GM19395 (cell line): ENCODE data around the gene ANKRD6.

ENCODE experiments used
- ATAC-seq: cut with Tn5 transposase; IDR thresholded peaks from one replicate; pipeline ENCODE4 v1.9.1; 2021; ENCODE audit warnings: mild to moderate bottlenecking, moderate library complexity; ENCODE audit not compliant: unreplicated experiment

The ANKRD6 gene

GRCh38 chr6:89464295-89464694 lies 31.3 kb downstream of the ANKRD6 start:
- no peak for ATAC-seq

DNA sequence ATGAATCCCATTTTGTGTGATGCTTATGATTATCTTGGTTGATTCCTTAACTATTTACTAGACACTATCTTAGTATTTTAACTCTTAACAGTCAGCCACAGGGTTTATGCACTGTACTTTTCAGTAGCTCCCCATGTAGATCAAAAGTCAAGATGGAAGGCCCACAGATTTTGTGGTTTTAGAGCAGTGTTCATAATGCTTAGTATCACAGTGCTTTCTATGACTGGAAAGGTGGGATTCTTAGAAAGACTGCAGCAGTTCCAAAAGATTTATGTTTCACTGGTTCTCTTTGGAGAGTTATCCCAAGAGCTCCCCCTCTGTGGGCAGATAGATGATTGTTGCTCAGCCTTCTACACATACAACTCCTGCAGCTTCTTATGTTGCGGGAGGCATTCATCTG lies 34.5 kb downstream of the ANKRD6 start:
- no peak for ATAC-seq

GRCh38 chr6:89468998-89469397 lies 36.0 kb downstream of the ANKRD6 start:
- ATAC-seq, result no peak

DNA sequence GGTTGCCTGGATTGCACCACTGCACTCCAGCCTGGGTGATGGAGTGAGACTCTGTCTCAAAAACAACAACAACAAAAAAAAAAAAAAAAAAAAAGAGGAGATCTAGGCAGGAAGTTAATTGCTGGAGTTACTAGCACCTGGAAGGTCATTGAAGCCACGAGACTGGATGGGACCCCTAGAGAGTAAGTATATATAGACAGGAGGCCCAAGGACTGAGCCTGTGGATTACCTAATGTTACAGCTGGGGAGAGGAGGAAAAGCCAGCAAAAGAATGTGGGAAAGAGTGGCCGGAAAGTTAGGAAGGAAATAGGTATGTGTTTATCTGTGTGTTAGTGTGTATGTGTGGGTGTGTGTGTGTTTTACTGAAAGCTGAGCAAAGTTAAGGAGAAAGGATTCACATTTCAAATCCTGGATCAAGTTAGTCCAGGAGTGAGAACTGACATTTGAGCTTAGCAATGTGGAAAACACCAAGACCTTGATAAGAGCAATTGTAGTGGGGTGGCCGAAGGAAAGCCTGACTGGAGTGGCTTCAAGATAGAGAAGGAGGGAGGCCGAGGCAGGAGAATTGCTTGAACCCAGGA lies 38.4 kb downstream of the ANKRD6 start:
- ATAC-seq, result no peak

GRCh38 chr6:89475101-89475500 lies 42.1 kb downstream of the ANKRD6 start:
- no peak for ATAC-seq

DNA sequence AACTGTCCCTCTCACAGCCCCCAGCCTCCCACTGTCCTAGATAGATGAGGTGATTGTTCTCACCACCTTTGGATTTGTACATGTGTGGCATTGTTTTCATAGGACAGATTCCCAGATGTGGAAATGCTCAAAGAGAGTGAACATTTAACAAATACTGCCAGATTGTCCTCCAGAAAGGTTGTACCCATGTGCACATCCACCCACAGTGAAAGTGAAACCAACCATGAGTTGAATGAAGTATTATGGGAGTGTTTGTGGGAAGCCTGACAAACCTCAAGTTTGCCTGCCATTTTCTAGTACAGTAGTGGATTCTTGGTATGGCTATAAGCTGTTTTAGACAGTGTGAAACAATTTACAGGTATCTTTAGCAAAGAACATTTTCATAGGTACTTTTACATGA lies 42.7 kb downstream of the ANKRD6 start:
- ATAC-seq, result peak; percentile 65

GRCh38 chr6:89479897-89480296 lies 46.9 kb downstream of the ANKRD6 start:
- no peak for ATAC-seq

GRCh38 chr6:89481695-89482094 lies 48.7 kb downstream of the ANKRD6 start:
- ATAC-seq, result no peak

GRCh38 chr6:89482126-89482525 lies 49.2 kb downstream of the ANKRD6 start:
- ATAC-seq, result no peak

DNA sequence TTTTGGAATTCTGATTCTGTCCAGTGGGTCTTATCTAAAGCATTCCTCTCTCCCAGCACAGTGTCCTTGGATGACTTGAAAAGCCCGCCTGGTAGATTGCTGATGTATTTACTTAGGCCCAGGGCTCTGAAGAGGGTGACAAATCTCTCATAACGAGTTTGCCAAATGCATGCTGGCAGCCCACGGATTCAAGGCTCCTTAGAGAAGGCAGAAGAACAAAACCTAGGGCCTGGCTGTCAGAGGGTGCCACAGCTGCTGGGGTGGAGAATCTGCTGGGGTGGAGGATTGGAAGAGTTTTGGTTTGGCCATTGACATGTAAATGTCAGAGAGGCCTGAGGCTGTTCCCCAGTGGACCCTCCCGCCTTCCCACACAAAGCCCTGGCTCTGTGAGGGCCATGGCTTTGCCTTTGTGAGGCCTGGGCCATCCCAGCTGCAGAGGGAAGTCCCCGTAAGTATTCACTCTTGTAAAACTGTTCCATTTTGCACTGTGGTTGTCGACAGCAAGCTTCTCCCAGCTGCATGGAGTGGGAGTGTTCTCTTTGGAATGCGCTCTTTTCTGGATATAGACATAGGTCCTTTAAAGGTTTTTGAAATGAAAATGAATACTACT lies 50.3 kb downstream of the ANKRD6 start:
- ATAC-seq, result no peak

- ATAC-seq, result no peak
These were observed 52.4 kb downstream of the ANKRD6 start for GRCh38 chr6:89485320-89485719.

DNA sequence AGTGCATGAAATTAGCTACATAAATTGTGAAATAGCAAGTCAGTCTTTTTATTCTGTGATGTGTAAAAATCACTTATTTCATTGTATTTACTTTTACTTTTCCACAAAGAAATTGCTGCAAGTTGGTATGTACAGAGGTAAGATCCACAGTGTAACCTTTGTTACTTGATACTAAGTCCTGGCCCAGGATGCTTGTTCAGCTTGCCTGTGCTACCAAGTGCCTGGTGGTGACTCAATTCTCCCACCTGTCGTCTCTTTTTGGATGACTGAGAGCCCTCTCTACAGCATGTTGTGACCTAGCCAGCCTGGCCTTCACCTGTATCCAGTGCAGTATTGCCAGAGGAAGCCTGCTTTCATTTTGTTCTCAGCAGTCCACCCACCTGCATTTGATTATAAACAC lies 54.9 kb downstream of the ANKRD6 start:
- ATAC-seq, result no peak

DNA sequence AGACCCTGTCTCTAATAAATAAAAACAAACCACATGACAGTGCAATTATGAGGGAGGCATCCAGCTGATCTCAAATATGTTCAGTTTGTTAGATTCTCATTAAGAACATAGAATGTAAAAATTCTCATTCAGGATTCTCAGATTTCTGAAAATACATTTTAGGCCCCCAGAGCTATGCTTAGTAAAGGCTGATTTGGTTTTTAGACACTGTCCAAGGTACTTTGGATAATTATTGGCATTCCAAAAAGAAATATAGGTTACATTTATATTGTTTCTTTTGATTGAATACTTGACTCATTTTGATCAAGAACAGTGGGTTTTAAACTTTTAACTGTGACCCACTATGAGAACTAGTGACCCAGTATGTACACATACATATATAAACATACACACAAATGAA lies 55.5 kb downstream of the ANKRD6 start:
- ATAC-seq, result no peak

DNA sequence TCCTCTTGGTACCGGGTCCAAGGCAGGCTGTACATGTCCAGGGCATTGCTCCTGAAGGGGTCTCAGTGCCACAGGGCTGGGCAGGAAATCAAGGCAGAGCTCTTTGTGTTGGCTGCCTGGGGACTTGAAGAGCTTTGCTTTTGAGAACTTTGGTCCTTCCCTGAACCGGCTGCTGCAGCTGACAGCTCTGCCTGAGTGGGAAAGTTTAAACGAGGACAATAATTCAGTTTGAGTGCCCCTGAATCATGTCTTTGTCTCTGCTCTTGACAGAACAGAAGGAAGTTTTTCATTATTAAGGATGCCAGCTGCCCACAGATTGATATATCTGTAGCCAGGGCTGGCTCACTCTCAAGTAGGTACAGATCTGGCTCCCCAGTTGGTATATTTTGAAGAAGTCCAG lies 56.1 kb downstream of the ANKRD6 start:
- no peak for ATAC-seq

DNA sequence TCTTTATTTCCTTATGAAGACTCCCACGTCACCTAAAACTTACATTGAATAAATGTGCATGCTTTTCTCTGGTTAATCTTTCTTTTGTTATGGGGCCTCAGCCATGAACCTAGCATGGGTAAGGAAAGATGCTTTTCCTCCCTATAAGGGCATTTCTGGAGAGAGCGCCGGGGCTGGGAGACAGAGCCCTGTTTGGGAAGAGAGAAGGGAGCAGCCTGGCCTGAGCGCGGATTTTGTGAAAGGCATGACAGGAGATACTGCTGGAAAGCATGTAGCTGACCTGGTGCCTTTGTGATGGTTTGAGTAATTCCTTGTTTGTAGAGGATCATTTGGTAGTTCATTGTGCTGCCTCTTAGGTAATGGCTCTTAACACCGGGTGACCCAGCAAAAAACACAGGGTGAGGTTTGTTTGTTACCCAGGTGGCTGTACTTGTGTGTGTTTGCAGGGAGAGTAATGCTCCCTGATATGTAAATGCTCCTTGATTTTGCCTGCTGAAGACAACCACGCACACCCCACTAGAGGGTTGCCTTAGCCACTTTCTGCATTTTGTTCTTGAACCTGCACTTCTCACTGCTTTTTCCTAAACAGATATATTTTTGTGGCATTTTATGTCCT lies 59.2 kb downstream of the ANKRD6 start:
- ATAC-seq, result no peak

DNA sequence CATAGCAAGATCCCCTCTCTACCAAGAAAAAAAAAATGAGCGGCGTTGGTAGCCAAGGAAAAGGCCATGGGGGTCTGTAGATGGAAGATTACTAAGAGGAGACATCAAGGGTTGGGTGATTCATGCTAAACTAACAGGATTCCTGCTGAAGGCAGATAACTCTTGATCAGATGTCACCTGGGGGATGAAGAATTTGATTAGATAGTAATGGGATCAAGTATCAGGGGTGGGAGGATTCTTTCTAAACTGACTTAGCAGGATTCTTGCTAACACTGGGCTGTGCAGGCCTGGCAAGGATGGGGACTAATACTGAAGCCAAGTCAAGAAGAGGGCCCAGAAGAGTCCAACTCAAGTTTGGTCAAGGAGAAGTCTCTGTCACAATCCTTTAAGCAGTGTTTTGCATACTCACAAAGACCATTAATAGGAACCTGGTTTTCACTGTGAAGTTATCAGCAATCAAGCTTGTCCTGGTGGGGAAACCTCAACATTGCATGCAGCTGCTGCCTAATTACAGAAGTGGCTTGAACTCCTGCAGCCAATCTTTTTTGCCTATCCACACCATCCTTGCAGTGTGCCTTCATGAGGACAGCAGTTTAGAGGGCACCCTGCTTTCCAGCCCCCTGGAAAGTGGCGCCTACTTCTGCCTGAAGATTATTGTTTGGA lies 61.3 kb downstream of the ANKRD6 start:
- no peak for ATAC-seq

DNA sequence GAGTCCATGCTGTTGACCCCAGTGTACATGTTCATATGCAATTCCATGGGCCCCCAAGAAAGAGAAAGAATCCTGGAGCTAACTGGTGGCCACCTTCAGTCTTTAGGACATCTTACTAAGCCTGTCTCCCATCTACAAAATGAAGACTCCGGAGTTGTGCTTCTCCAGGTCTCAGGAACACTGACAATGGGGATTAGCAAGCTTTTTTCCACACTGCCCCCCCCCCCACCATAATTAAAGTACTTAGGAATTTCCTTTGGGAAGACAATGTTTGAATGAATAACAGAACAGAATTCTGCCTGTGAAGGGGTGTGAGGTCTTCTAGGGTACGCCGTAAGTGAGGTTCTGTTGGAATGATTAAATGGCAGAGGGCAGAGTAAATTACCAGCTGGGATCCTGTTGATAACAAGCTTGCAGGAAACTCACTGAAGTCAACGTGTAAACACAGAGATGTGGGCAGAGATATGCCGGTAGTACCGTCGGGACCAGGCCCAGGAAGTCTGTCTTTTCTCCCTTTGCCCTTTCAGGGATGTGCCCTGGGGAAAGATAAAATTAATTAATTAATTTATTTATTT lies 63.1 kb downstream of the ANKRD6 start:
- ATAC-seq, result no peak

- ATAC-seq, result no peak
These were observed 67.7 kb downstream of the ANKRD6 start for GRCh38 chr6:89500611-89501010.

GRCh38 chr6:89501222-89501621 lies 68.3 kb downstream of the ANKRD6 start:
- no peak for ATAC-seq

DNA sequence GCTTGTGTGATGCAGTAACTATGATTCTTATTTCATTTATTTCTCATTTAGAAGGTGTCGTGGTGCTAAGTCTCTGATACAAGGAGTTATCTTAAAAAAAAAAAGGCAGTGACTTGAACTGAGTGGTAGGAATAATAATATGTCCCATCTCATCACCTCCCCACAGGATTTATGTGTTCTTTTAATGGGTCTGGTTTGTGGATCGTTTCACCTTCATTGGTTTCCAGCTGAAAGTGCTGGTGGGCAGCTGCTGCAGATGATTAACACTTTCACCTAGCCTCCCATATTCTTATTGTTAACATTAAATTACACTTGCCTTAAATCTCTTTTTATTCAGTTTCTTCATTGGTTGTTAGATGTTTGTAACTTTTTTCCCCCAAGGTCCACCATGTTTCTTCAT lies 68.8 kb downstream of the ANKRD6 start:
- no peak for ATAC-seq

GRCh38 chr6:89503641-89504040 lies 70.7 kb downstream of the ANKRD6 start:
- ATAC-seq, result no peak

- no peak for ATAC-seq
These were observed 72.9 kb downstream of the ANKRD6 start for GRCh38 chr6:89505847-89506246.
